ENCODE results near the gene PARM1.

GRCh38 chr4:75042601-75043208 lies 109.8 kb downstream of the PARM1 start:
- no peak for TF ChIP-seq CTCF (IDR thresholded peaks at IDR 0.05)
- TF ChIP-seq ZFX (IDR thresholded peaks at IDR 0.05; ENCODE audit: borderline replicate concordance): no peak

Data from 22Rv1 (cell line).